ENCODE measurements around the gene MYO6. TPM values are rescaled to one million over a fixed set of nuclear protein-coding genes. Genes with fewer than 3 reads are reported as not detected.

The MYO6 gene
- total RNA-seq, 1 donor from 2014 or later: 5.4 TPM

- intact Hi-C loops (cut with DNase I): no loop called here
- DNase-seq (no peak), ATAC-seq (ENCODE audit: poor library complexity) (no peak)
These were observed 11.3 kb downstream of the MYO6 start for GRCh38 chr6:75760320-75760719.

- intact Hi-C loops (cut with DNase I): no loop called here
- DNase-seq (no peak), ATAC-seq (ENCODE audit: poor library complexity) (no peak)
These were observed 12.4 kb downstream of the MYO6 start for GRCh38 chr6:75761489-75761888.

DNA sequence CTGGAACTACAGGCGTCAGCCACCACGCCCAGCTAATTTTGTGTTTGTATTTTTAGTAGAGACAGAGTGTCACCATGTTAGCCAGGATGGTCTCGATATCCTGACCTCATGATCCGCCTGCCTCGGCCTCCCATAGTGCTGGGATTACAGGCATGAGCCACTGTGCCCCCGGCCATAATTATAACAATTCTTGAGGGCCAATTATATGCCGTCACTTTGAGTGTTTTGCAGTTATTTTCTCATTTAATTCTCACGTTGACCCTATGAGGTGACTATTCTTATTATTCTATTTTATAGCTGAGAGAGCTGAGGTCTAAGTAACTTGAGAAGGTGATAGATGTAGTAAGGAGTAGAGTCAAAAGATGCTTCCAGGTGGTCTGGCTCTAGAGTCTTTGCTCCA is 13.0 kb downstream of the MYO6 start:
- ATAC-seq (ENCODE audit: poor library complexity) (no peak), DNase-seq (no peak)
- intact Hi-C loops (cut with DNase I): no loop called here

- intact Hi-C loops (cut with DNase I): no loop called here
These were observed 17.3 kb downstream of the MYO6 start for GRCh38 chr6:75766387-75766786.

GRCh38 chr6:75770844-75771243 is 21.8 kb downstream of the MYO6 start:
- DNase-seq: no peak
- no peak for ATAC-seq (ENCODE audit: poor library complexity)
- intact Hi-C loops (cut with DNase I): no loop called here

More at GRCh38 chr6:75766387-75766786, 17.3 kb downstream of the MYO6 start:
- ATAC-seq (ENCODE audit: poor library complexity) (no peak), DNase-seq (no peak)

- intact Hi-C loops (cut with DNase I): no loop called here
- DNase-seq: no peak
These were observed 26.2 kb downstream of the MYO6 start for GRCh38 chr6:75775219-75775618.

GRCh38 chr6:75776461-75776860 is 27.4 kb downstream of the MYO6 start:
- ATAC-seq (ENCODE audit: poor library complexity): no peak
- intact Hi-C loops (cut with DNase I): no loop called here
- DNase-seq: no peak

More at GRCh38 chr6:75775219-75775618, 26.2 kb downstream of the MYO6 start:
- peak; percentile 56 for ATAC-seq (ENCODE audit: poor library complexity)

DNA sequence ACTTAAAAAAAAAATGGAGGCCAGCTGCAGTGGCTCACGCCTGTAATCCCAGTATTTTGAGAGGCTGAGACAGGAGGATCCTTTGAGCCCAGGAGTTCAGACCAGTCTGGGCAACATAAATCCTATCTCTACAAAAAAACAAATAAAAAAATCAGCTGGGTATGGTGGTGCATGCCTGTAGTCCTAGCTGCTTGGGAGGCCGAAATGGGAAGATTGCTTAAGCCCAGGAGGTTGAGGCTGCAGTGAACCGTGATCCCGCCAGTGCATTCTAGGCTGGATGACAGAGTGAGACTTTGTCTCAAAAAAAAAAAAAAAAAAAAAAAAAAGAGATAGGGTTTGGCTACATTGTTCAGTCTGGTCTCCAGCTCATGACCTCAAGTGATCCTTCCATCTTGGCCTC is 29.7 kb downstream of the MYO6 start:
- no peak for ATAC-seq (ENCODE audit: poor library complexity)
- DNase-seq: no peak
- intact Hi-C loops (cut with DNase I): no loop called here

DNA sequence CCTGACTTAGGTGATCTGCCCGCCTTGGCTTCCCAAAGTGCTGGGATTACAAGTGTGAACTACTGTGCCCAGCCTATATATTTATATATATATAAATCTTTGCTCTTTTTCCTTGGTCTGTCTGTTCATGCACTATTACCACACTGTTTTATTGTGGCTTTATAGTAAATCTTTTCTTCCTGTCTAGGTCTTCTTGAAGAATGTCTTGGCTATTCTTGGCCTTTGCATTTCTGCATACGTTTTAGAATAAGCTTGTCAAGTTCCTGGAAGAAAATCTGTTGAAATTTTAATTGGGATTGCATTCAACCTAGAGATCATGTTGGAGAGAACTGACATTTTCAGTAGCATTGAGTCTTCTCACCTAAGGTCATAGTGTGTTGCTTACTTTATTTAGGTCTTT is 37.1 kb downstream of the MYO6 start:
- DNase-seq: no peak
- no peak for ATAC-seq (ENCODE audit: poor library complexity)
- intact Hi-C loops (cut with DNase I): no loop called here

DNA sequence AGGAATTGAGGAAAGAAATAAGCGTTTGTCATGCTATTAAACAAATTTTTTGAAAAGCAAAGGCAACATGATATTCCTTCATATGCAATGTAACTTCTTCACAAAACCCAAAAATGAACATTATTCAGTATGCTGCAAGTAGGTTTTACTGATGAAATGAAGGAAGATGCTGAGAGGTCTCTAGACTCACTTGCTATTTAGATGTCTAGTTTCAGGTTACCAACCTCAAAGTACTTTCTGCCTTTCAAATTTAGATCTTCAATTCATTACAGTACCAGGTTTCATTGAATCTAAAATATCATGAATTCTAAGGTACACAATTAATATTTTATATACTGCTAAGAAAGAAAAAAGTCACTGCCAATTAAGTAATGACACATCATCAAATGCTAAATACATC is 39.9 kb downstream of the MYO6 start:
- intact Hi-C loops (cut with DNase I): no loop called here
- DNase-seq: no peak
- ATAC-seq (ENCODE audit: poor library complexity): no peak

GRCh38 chr6:75791881-75792280 is 42.8 kb downstream of the MYO6 start:
- intact Hi-C loops (cut with DNase I): no loop called here
- ATAC-seq (ENCODE audit: poor library complexity): no peak
- DNase-seq: no peak

DNA sequence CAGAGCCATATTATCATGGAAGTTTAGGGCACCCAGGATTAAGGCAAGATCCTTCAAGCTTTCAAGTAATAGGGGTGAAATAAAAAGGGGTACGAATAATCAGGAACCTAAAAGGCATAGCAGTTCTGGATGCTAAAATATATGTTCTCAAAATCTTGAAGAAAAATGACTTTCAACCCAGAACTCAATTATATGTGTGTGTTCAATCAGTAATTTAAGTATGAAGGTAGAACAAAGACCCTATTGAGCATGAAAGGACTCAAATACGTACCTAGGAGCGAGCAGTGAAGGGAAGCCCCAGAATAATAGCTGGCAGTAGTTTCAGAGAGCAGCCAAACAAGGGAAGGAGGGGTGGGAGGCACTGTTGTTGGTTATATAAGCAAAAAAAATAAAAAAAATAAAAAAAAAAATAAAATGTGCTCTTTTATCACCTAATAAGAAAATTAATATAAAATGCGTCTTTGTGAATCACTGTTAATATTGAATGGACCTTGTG is 45.4 kb downstream of the MYO6 start:
- DNase-seq: no peak
- intact Hi-C loops (cut with DNase I): no loop called here

GRCh38 chr6:75794954-75795739 is 46.1 kb downstream of the MYO6 start:
- ATAC-seq (ENCODE audit: poor library complexity): no peak
- DNase-seq: no peak
- intact Hi-C loops (cut with DNase I): no loop called here

More for the DNA sequence above, 45.4 kb downstream of the MYO6 start:
- no peak for ATAC-seq (ENCODE audit: poor library complexity)

DNA sequence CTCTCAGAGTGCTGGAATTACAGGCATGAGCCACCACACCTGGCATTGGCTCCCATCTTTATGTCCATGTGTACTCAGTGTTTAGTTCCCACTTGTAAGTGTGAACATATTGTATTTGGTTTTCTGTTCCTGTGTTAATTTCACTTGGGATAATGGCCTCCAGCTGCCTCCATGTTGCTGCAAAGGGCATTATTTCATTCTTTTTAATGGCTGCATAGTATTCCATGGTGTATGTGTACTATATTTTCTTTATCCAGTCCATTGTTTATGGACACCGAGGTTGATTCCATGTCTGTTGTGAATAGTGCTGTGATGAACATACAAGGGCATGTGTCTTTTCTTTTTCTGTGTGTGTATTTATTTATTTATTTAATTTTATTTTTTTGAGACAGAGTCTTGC is 47.7 kb downstream of the MYO6 start:
- ATAC-seq (ENCODE audit: poor library complexity) (no peak), DNase-seq (no peak)
- intact Hi-C loops (cut with DNase I): no loop called here

DNA sequence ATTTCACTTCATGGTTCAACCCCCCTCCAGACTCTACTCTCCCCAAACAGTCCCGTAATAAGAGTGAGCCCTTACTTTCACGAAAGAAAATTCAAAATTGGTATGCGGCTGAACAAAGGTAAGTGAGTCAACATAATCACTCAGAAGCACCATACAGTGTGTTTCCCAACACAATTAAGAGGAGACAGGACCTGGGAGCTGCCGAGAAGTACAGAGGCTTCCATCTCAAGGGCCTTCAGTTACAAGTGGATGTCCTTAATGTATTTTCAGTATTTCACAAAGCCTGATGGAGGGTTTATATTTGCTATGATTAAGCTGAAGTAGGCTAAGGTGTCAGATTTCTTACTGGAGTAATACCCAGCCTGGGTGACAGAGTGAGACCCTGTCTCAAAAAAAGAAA is 51.1 kb downstream of the MYO6 start:
- DNase-seq (no peak), ATAC-seq (ENCODE audit: poor library complexity) (no peak)
- intact Hi-C loops (cut with DNase I): no loop called here

GRCh38 chr6:75800708-75801505 is 51.9 kb downstream of the MYO6 start:
- intact Hi-C loops (cut with DNase I): no loop called here

GRCh38 chr6:75802366-75802765 is 53.3 kb downstream of the MYO6 start:
- ATAC-seq (ENCODE audit: poor library complexity) (no peak), DNase-seq (no peak)
- intact Hi-C loops (cut with DNase I): no loop called here

More at GRCh38 chr6:75800708-75801505, 51.9 kb downstream of the MYO6 start:
- no peak for ATAC-seq (ENCODE audit: poor library complexity)
- no peak for DNase-seq

DNA sequence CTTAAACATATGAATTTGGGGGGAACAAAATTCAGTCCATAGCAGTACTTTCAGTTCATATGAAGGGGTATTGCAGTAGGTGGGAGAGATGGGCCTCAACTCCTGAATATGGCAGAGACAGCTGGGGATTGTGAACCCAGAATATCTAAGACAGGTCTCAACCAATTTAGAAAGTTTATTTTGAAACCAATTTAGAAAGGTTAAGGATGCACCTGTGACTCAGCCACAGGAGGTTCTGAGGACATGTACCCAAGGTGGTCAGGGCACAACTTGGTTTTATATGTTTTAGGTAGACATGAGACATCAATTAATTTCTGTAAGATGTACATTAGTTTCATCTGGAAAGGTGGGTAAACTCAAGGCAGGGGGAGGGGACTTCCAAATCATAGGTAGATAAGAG is 59.5 kb downstream of the MYO6 start:
- intact Hi-C loops (cut with DNase I): no loop called here
- ATAC-seq (ENCODE audit: poor library complexity): no peak
- DNase-seq: no peak

GRCh38 chr6:75812560-75812959 is 63.5 kb downstream of the MYO6 start:
- intact Hi-C loops (cut with DNase I): no loop called here
- no peak for ATAC-seq (ENCODE audit: poor library complexity)

More at GRCh38 chr6:75812560-75812959, 63.5 kb downstream of the MYO6 start:
- DNase-seq: no peak
